ENCODE results near the gene SLC2A13.

SLC2A13 gene

GRCh38 chr12:39723831-39724230, 382.1 kb downstream of the SLC2A13 start:
- no peak for DNase-seq

GRCh38 chr12:39722504-39722903, 383.4 kb downstream of the SLC2A13 start:
- no peak for DNase-seq

- no peak for DNase-seq
Observed at GRCh38 chr12:39713552-39713951, 392.3 kb downstream of the SLC2A13 start.

GRCh38 chr12:39712334-39712733, 393.5 kb downstream of the SLC2A13 start:
- DNase-seq: no peak
